NK-92 (cell line): ENCODE data around the gene IQSEC1.

Experiments
- DNase-seq: peaks from one replicate; lab custom pipeline; 2025; ENCODE audit not compliant: unreplicated experiment; lab: John Stamatoyannopoulos, UW

IQSEC1 gene

DNA sequence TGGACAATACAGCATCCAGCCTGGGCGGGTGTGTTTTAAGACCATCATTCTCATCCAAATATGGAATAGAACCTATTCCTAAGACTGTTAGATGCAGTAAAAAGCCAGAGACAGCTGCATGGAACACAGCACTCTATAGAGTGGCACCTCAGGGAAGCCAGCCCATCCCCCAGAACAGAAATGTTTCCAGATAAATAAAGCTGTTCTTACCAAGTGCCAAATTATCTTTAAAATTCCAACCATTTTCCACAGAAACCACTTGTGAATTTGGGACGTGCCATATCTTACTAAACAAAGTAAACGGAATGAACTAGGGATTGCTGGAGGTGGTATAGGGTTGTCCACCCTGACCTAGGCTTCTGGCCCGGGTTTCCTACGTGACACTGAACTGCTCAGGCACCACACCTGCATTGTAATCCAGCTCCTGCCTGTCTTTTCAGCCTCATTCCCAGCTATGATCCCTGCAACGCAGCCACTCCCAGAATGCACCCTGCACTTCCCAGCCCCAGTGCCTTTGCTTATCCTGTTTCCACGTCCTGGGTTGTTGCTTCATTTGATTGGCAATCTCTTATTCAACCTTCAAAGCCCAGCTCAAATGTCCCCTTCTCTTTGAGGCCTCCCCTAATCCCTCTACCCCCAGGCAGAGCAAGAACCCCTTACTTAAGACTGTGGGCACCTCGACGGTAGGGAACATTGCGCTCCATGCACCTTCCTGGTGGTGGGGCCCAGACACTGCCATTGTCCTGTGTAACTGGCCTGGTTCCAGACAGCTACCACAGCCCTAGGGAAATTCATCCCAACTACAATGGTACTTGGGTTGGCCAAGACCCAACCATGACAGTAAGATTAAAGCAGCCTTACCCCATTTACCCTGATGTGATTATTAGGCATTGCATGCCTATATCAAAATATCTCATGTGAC, 100.2 kb downstream of the IQSEC1 start:
- no peak for DNase-seq

DNA sequence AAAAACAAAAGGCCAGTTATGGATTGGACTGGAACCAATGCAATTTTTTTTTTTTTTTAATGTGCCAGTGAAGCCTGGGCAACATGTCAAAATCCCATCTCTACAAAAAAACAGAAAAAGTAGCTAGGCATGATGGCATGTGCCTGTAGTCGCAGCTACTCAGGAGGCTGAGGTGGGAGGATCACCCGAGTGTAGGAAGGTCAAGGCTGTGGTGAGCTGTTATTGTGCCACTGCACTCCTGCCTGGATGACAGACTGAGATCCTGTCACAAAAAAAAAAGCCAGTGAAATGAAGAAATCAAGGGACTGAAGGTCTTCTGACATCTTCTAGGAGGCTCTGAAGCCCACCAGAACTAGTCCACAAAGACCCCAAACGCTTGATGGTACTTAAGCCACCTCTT, 101.2 kb downstream of the IQSEC1 start:
- no peak for DNase-seq

DNA sequence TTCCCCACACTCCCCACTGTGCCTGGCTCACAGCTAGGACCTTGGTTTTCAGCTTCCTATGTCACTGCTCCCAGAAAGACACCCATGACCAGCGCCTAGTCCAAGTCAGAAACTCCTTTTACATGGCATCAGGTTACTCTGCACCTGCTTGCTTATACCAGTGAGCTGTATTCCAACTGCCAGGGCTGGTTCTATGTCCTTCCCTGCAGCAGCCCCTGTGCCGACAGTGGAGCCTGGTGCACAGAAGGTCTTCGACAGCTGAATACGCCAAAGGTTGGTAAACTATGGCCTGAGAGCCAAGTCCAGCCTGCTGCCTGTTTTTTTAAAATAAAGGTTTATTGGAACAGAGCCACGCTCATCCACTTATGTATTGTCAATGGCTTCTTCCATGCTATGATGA, 102.5 kb downstream of the IQSEC1 start:
- DNase-seq, result no peak

DNA sequence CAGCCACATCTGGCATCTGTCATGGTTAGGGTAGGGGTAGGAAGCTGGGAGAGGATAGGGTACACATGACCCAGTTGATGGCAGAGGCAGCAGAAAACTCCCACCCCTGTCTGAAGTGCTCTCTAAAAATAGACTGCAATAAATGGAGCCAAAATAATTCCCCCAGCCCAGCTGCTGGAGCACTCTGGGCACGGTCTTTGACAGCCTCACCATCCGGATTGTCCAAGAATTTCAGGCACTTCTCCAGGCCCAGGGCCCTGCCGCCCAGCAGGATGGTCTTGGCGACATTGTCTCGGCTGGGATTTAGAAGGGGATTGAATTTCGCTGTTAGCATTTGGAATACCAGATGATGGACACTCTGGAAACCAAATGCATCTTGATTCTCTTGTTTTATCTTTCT, 103.7 kb downstream of the IQSEC1 start:
- DNase-seq, result no peak

- DNase-seq, result no peak
Observed at GRCh38 chr3:12968541-12968940, 104.7 kb downstream of the IQSEC1 start.

DNA sequence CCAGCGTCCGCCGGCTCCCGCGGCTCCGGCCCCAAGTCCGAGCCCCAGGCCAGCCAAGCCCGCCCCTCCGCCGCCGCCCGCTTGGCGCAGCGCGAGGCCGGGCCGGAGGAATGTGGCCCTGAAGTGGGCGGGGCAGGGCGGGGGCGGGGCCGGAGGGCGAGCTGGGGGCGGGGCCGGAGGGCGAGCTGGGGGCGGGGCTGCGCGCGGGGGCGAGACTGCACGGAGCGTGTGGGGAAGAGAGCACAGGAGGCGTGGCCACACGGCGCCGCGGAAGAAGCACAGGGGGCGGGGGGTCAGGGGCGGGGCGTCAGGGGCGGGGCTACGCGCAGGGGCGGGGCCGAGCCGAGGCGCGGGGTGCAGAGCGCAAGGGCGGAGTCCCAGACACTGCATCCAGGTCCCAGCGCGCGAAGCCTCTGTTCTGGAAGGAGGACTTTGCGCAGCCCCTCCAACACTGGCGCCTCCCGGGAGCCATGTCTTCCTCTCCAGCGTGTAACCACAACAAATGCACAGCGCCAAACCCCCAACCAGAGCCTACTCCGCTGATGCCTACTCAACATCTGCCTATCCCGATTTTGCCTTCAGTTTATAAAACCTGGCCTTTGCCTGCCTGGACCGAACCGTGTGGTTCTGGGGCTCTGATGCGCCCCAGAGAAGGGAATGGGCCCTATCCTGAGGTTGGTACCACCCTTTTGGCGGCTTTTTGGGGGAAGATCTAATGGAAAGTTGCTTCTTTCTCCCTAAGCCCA, 105.5 kb downstream of the IQSEC1 start:
- DNase-seq, result peak; percentile 56

DNA sequence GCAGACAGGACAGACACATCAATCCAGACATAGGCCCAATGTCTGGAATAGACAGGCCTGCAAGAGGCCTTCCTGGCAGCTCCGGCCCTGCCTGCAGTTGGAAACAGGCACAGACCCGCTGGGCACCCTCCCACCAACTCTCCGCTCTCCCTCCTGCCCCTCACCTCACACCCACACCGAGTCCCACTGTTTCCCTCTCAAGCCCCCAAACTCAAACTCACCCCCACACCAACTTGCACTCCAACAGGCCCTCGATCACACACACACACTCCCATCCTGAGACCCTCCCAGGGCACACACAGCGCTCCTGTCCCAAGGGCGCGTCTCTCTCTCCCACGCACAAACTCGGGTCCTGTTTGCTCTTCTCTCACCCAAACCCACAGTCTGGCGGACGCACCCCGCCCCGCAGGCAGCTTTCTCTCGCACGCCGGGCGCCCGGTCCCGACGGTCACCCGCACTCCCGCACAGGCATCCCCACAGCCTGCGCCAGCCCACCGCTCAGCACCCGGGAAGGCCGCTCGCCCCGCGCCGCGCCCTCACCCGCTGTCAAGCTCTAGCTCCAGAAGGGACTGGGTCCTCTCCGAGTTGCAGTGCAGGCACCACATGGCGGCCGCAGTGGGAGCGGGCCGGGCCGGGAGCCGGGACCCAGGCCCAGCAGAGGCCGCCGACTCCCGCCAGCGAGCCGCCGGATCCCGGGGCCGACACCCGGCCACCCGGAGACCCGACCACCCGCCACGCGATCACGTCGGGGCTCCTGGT, 106.2 kb downstream of the IQSEC1 start:
- DNase-seq, result no peak

DNA sequence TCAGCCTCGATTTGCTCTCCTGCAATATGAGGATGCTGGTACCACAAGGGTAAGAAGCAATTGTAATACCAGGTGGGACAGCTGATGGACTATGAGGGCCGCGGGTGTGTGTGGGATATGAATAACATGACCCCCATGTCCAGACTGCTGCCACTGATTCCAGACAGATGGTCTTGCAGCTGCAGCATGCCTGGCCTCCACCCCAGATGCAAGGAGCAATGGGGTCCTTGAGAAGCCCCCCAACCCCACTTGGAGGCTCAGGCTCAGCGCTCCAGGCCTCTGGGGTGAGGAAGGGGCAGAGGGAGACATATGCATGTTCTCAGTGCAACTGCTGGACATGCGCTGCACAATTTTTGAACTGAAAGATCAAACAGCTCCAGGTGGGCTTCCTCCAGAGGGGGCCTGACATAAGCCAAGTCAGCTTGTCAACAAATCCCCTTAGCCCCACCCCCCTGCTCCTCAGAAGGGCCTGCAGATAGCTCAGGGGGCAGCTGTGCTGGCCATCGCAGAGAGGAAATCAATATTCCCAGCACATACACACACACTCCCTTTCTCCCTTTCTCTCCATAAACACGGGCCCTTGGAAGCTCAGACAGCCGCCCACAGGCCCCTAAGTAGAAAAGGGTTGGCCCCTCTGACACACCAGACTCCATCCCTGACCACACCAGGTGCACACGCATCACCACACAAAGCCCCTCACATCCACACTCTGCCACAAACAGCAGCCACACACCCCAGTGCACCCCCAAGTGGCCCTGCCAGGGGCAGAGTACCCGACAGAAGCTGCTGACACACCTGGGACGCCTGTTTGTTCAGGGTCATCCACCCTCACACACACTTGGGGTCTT, 107.0 kb downstream of the IQSEC1 start:
- no peak for DNase-seq

DNA sequence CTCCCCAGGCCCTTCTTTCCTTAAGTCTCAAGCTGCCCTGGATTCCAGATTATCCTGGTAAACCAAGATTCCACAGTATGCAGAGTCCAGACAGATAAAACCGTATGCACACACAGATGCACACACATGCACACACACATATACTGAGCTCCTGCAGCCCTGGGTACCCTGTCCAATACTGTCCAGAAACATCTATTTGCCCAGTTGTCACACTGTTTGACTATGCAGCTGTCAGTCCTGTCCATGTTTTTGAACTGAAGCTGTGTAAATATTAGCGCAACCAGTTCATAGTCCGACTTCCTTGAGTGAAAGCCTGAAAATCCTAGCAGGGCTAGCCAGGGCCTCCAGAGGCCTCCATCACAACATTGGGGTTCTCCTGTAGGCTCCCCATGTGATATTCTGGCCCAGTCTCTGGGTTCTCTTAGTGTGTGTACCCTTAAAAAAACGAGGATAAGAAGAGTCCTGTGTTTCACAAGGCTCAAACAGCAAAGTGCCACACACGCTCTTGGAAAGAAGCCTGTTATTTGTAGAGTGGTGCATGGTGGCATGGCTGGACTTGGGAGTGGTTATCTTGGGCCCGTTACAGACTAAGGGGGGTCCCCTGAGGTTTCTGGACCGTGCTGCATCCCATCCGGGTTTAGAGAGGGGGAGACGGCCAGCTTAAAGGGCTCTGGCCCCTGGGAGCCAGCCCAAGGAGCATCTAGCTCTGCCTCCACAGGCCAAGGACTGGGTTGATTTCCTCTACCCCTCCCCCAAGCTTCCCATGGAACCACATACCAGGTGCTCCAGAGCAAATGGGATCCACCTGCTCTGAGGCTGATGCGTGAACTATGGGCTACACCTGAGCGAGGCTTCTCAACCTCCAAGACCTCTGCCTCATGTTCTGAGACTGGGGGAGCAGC, 108.3 kb downstream of the IQSEC1 start:
- no peak for DNase-seq

- no peak for DNase-seq
Observed at GRCh38 chr3:12963922-12964701, 109.1 kb downstream of the IQSEC1 start.

DNA sequence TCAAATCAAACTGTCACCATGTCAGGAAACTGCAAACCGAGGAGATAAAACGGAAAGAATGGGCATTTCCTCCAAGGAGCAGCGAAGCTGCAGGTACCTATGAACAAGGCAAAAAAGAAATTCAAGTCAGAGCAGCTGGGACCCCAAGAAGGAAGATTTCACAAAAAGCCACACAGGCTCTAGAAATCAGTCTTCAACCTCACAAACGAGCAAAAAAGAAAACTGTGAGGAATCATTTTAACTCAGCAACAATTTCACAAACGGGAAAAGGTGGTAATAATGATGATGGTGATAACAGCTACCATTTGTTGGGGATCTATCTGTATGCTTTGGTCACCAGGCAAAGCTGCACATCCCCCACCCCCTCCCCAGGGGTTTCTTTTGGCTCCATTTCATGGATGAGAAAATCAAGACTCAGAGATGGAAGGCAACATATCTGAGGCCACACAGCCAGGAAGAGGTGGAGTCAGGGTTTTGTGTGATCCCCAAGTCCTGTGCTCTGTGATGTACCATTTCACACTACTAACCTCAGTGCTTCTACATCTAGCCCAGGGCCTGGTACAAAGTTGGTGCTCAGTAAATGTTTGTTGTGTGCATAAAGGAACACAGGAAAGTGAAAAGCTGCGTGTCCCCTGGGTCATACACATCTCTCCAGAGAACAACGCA, 109.9 kb downstream of the IQSEC1 start:
- no peak for DNase-seq

DNA sequence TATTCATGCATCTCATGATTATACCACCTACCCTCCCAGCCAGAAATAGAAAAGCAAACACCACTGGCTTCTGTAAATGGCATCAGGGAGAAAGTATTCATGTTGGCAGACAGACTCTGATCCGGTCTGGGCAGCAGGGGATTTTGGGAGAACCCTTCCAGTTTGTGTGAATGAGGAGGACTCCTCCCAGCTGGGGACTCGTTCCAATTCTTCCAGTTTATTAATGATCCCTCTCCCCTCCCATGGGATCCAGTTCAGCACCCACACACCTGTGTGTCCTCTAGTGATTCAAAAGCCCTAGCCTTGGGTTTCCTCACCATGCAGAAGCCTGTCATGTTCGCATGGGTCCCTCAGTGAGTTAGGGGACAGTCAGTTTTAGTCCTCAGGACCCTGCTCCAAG, 110.9 kb downstream of the IQSEC1 start:
- DNase-seq, result no peak

GRCh38 chr3:12961697-12962036, 111.6 kb downstream of the IQSEC1 start:
- no peak for DNase-seq

DNA sequence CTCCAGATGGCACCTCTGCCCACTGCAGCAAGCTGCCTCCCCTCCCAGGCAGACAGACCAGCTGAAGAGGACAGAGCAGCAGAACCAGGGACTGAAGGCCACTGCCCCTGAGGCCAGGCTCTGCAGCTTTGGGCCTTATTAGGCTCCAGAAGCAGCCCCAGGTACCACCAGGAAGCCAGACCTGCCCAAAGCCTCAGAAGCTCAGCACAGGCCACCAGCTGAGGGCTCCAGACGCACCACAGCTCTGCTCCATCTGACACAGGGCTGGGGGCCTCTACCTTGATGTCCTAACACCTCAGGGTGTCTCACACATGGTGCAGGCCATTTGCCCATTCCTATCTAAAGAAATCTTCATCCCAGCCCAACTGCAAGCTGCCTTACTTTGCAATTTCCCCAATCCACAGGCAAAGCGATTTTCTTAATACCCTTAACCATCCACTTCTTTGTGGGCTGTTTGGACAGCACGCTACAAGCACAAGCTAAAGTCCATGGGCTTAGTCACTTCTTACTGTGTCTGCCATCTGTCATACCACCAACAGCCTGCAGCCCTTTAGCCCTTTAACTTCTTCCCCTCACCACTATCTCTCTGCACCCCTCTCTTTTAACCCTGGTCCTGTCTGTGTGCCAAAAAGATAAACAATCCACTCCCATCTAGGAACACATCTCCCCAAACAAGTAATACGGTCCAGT, 112.1 kb downstream of the IQSEC1 start:
- no peak for DNase-seq

DNA sequence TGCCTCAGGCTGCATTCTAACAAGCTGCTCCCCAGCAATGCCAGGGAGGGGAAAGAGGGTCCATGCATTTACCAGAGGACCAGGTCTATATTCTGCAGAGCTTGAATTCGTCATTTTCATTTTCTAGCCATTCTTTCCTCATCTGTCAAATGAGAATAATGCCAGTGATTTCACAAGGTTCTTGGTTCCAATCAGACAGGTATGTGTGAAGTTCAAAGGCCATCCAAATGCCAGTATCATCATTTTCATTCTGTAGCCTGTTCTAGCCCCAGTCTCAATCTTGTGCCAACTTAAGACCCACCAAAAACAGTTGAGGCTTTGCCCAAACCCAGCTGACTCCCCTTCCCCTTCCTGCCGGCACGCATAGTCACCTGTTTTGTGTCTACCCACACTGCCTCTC, 112.7 kb downstream of the IQSEC1 start:
- no peak for DNase-seq

- DNase-seq, result no peak
Observed at GRCh38 chr3:12959838-12960378, 113.3 kb downstream of the IQSEC1 start.

- no peak for DNase-seq
Observed at GRCh38 chr3:12959410-12959809, 113.8 kb downstream of the IQSEC1 start.
